ENCODE measurements around the gene BTRC. TPM values are rescaled to one million over a fixed set of nuclear protein-coding genes. Genes with fewer than 3 reads are reported as not detected.
A peak's percentile ranks its signal among the peaks of the same experiment; 100 is the strongest.

The BTRC gene
- total and polyA plus RNA-seq, 4 donors: 3.1 to 16.4 (median 9.3) TPM

DNA sequence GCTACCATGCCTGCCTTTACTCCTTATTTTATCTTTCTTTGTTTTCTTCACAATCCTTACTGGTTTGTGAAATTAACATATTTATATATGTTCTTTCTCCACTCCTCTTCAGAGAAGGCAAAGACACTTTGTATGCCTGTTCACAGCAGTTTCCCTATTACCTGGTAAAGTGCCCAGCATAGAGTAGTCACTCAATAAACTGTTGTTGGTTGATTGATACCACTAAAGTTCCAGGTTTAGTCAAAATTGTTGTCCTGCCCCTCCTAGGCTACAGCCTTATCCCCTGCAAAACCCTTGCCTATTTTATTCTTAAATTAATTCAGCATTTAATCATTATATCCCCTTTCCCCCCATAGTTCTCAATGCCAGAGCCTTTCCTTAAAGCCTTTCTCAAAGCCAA lies 158.0 kb downstream of the BTRC start:
- peaks cover 0 to 7% (median 3%) of the 10 kb centered on the region in 5 donors for H3K4me1 ChIP-seq (ENCODE audit: control insufficient read depth in 5 of 5, insufficient read depth in 5 of 5, low read length in 5 of 5)
- H3K4me3 ChIP-seq: no peak overlapping the region
- no peak overlapping the region for H3K9ac ChIP-seq (ENCODE audit: insufficient read depth in 1 of 2, low read length in 2 of 2)
- H3K36me3 ChIP-seq (ENCODE audit: control insufficient read depth in 4 of 4, insufficient read depth in 4 of 4, low read length in 4 of 4): no peaks in the 10 kb centered on the region
- H3K27me3 ChIP-seq (ENCODE audit: control insufficient read depth in 3 of 3, insufficient read depth in 3 of 3, low read length in 2 of 3): no peaks in the 10 kb centered on the region
- H3K27ac ChIP-seq (ENCODE audit: low read depth in 1 of 2, low read length in 1 of 2): no peak overlapping the region
- peaks cover 0 to 3% (median 0%) of the 10 kb centered on the region in 4 donors for H3K9me3 ChIP-seq (ENCODE audit: control insufficient read depth in 4 of 4, insufficient read depth in 3 of 4, low read length in 3 of 4)
- DNase-seq (no peak), ATAC-seq (ENCODE audit: insufficient read depth, low FRiP score) (no peak)
- TF ChIP-seq, protein P1, sequence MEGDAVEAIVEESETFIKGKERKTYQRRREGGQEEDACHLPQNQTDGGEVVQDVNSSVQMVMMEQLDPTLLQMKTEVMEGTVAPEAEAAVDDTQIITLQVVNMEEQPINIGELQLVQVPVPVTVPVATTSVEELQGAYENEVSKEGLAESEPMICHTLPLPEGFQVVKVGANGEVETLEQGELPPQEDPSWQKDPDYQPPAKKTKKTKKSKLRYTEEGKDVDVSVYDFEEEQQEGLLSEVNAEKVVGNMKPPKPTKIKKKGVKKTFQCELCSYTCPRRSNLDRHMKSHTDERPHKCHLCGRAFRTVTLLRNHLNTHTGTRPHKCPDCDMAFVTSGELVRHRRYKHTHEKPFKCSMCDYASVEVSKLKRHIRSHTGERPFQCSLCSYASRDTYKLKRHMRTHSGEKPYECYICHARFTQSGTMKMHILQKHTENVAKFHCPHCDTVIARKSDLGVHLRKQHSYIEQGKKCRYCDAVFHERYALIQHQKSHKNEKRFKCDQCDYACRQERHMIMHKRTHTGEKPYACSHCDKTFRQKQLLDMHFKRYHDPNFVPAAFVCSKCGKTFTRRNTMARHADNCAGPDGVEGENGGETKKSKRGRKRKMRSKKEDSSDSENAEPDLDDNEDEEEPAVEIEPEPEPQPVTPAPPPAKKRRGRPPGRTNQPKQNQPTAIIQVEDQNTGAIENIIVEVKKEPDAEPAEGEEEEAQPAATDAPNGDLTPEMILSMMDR (IDR thresholded peaks at IDR 0.05; ENCODE audit: control extremely low read depth, extremely low read depth): no peak

GRCh38 chr10:101512738-101513137 lies 158.8 kb downstream of the BTRC start:
- DNase-seq (peak in 2 of 3 donors; percentile 10 to 34), ATAC-seq (ENCODE audit: insufficient read depth, low FRiP score) (no peak)
- Histone ChIP-seq H3K9ac (ENCODE audit: insufficient read depth in 1 of 2, low read length in 2 of 2) (no peak overlapping the region), H3K4me3 (no peak overlapping the region), H3K27ac (ENCODE audit: low read depth in 1 of 2, low read length in 1 of 2) (no peak overlapping the region), H3K36me3 (ENCODE audit: control insufficient read depth in 4 of 4, insufficient read depth in 4 of 4, low read length in 4 of 4) (no peaks in the 10 kb centered on the region), H3K27me3 (ENCODE audit: control insufficient read depth in 3 of 3, insufficient read depth in 3 of 3, low read length in 2 of 3) (no peaks in the 10 kb centered on the region), H3K9me3 (ENCODE audit: control insufficient read depth in 4 of 4, insufficient read depth in 3 of 4, low read length in 3 of 4) (peaks cover 0 to 3% (median 0%) of the 10 kb centered on the region in 4 donors), H3K4me1 (ENCODE audit: control insufficient read depth in 5 of 5, insufficient read depth in 5 of 5, low read length in 5 of 5) (peaks cover 0 to 5% (median 0%) of the 10 kb centered on the region in 5 donors)
- TF ChIP-seq, protein P1 (IDR thresholded peaks at IDR 0.05; ENCODE audit: control extremely low read depth, extremely low read depth): no peak

GRCh38 chr10:101513733-101514132 lies 159.8 kb downstream of the BTRC start:
- DNase-seq: no peak

More at GRCh38 chr10:101513733-101514132, 159.8 kb downstream of the BTRC start:
- 96% methylated on average over 2 of the region's 2 CpGs for WGBS, 2 donors
- Histone ChIP-seq H3K36me3 (ENCODE audit: control insufficient read depth in 4 of 4, insufficient read depth in 4 of 4, low read length in 4 of 4) (no peaks in the 10 kb centered on the region), H3K27ac (ENCODE audit: low read depth in 1 of 2, low read length in 1 of 2) (no peak overlapping the region), H3K4me3 (no peak overlapping the region), H3K4me1 (ENCODE audit: control insufficient read depth in 5 of 5, insufficient read depth in 5 of 5, low read length in 5 of 5) (peaks cover 0 to 5% (median 0%) of the 10 kb centered on the region in 5 donors), H3K9ac (ENCODE audit: insufficient read depth in 1 of 2, low read length in 2 of 2) (no peak overlapping the region), H3K9me3 (ENCODE audit: control insufficient read depth in 4 of 4, insufficient read depth in 3 of 4, low read length in 3 of 4) (peaks cover 0 to 3% (median 0%) of the 10 kb centered on the region in 4 donors), H3K27me3 (ENCODE audit: control insufficient read depth in 3 of 3, insufficient read depth in 3 of 3, low read length in 2 of 3) (no peaks in the 10 kb centered on the region)
- TF ChIP-seq, protein P1 (IDR thresholded peaks at IDR 0.05; ENCODE audit: control extremely low read depth, extremely low read depth): no peak
- ATAC-seq (ENCODE audit: insufficient read depth, low FRiP score): no peak

Measured in lung (tissue), 12 donors.